IMR-90 (cell line): ENCODE results near the gene DDX54. TPM values are rescaled to one million over a fixed set of nuclear protein-coding genes. Genes with fewer than 3 reads are reported as not detected.

Experiments used
- ATAC-seq: fragments of 200-7000 bp; cut with Tn5 transposase; 2 replicates; pipeline ENCODE4 v1.9.1; 2020; ENCODE audit warnings: low read depth, mild to moderate bottlenecking, moderate library complexity
- BruUV-seq: library from RNA; stranded (reverse); fragments of 400-500 nt; replicated peaks from 2 replicates; lab custom pipeline; 2021; lab: Mats Ljungman, UMichigan
- CTCF ChIA-PET: fragments of 300-600 bp; formaldehyde crosslinking; extraction: SDS; loops from one replicate; lab custom pipeline; 2021; ENCODE audit warnings: antibody characterized with exemption; lab: Yijun Ruan, JAX
- POLR2A ChIA-PET: fragments of 300-600 bp; sonication (Branson Sonifier 250); formaldehyde crosslinking; loops from one replicate; lab custom pipeline; 2022; ENCODE audit warnings: antibody characterized with exemption; ENCODE audit not compliant: unreplicated experiment; lab: Charles Lee
- DNase-seq: peaks from one replicate; pipeline ENCODE4 v3.0.0; 2013
- H2AFZ ChIP-seq: replicated peaks from 2 replicates; pipeline ENCODE3; 2013; ENCODE audit warnings: low read length, mild to moderate bottlenecking; ENCODE audit not compliant: poor library complexity
- H2AK5ac ChIP-seq: 2 replicates; pipeline ENCODE4 v1.6.1; 2013; ENCODE audit warnings: low read depth, low read length, inconsistent platforms
- H2AK9ac ChIP-seq: replicated peaks from 2 replicates; pipeline ENCODE3; 2013; ENCODE audit warnings: mild to moderate bottlenecking, low read depth, low read length, moderate library complexity; ENCODE audit not compliant: poor library complexity
- H2BK120ac ChIP-seq: 2 replicates; pipeline ENCODE4 v1.6.1; 2013; ENCODE audit warnings: low read depth, low read length, inconsistent platforms
- H2BK15ac ChIP-seq: 3 replicates; pipeline ENCODE4 v1.6.1; 2013; ENCODE audit warnings: low read depth, low read length, inconsistent platforms
- H2BK20ac ChIP-seq: 2 replicates; pipeline ENCODE4 v1.6.1; 2013; ENCODE audit warnings: low read depth, mild to moderate bottlenecking, inconsistent platforms, low read length, moderate library complexity
- H2BK5ac ChIP-seq: 2 replicates; pipeline ENCODE4 v1.6.1; 2013; ENCODE audit warnings: mild to moderate bottlenecking, low read depth, low read length, inconsistent platforms; ENCODE audit not compliant: poor library complexity, severe bottlenecking
- H3K14ac ChIP-seq: replicated peaks from 2 replicates; pipeline ENCODE4 v1.6.1; 2013; ENCODE audit warnings: low read depth, low read length, inconsistent platforms
- H3K18ac ChIP-seq: 2 replicates; pipeline ENCODE4 v1.6.1; 2013; ENCODE audit warnings: low read depth, low read length, control low read depth
- H3K23ac ChIP-seq: 2 replicates; pipeline ENCODE4 v1.6.1; 2013; ENCODE audit warnings: low read depth, low read length, inconsistent platforms
- H3K27ac ChIP-seq: 2 replicates; pipeline ENCODE4 v1.5.1; 2013; ENCODE audit warnings: mild to moderate bottlenecking, control low read depth, low read length; ENCODE audit not compliant: insufficient read depth
- H3K27me3 ChIP-seq: 2 replicates; pipeline ENCODE4 v1.6.1; 2013; ENCODE audit warnings: low read length; ENCODE audit not compliant: control insufficient read depth, insufficient read depth
- H3K36me3 ChIP-seq: 2 replicates; pipeline ENCODE4 v1.6.1; 2013; ENCODE audit warnings: low read length, mixed read lengths; ENCODE audit not compliant: control insufficient read depth, insufficient read depth
- H3K4ac ChIP-seq: 2 replicates; pipeline ENCODE4 v1.6.1; 2013; ENCODE audit warnings: low read depth, low read length, inconsistent platforms
- H3K4me1 ChIP-seq: 2 replicates; pipeline ENCODE4 v1.6.1; 2013; ENCODE audit warnings: low read length, mixed read lengths; ENCODE audit not compliant: control insufficient read depth, insufficient read depth
- H3K4me2 ChIP-seq: 2 replicates; pipeline ENCODE4 v1.6.1; 2013; ENCODE audit warnings: low read depth, mild to moderate bottlenecking, control low read depth, low read length, moderate library complexity
- H3K4me3 ChIP-seq: 2 replicates; pipeline ENCODE4 v1.5.1; 2013; ENCODE audit warnings: low read depth, mild to moderate bottlenecking, control low read depth, low read length, moderate library complexity; ENCODE audit not compliant: insufficient read depth
- H3K56ac ChIP-seq: 2 replicates; pipeline ENCODE4 v1.6.1; 2013; ENCODE audit warnings: low read length, inconsistent platforms; ENCODE audit not compliant: insufficient read depth; ENCODE audit errors: extremely low read depth
- H3K79me1 ChIP-seq, 2 experiments: 2 replicates each; pipeline ENCODE4 v1.6.1; 2013; ENCODE audit warnings: low read length in 2 of 2, inconsistent platforms in 1 of 2, low read depth in 1 of 2
- H3K9ac ChIP-seq: 2 replicates; pipeline ENCODE4 v1.6.1; 2013; ENCODE audit warnings: low read depth, low read length, control low read depth
- H3K9me1 ChIP-seq: 2 replicates; pipeline ENCODE4 v1.6.1; 2013; ENCODE audit warnings: low read length, inconsistent platforms; ENCODE audit not compliant: insufficient read depth
- H3K9me3 ChIP-seq: 2 replicates; pipeline ENCODE4 v1.6.1; 2013; ENCODE audit warnings: low read length; ENCODE audit not compliant: control insufficient read depth, insufficient read depth
- H4K20me1 ChIP-seq: 2 replicates; pipeline ENCODE4 v1.6.1; 2013; ENCODE audit warnings: low read length, inconsistent platforms; ENCODE audit not compliant: insufficient read depth
- H4K5ac ChIP-seq: 2 replicates; pipeline ENCODE4 v1.6.1; 2013; ENCODE audit warnings: mild to moderate bottlenecking, low read depth, low read length, control low read depth
- H4K8ac ChIP-seq, 2 experiments: 2 replicates each; pipeline ENCODE4 v1.6.1; 2013; ENCODE audit warnings: low read depth in 2 of 2, low read length in 2 of 2, control low read depth in 1 of 2, inconsistent platforms in 1 of 2
- H4K91ac ChIP-seq: 2 replicates; pipeline ENCODE4 v1.6.1; 2013; ENCODE audit warnings: low read depth, low read length, inconsistent platforms; ENCODE audit not compliant: insufficient read depth
- CEBPB ChIP-seq: IDR thresholded peaks from 2 replicates; pipeline ENCODE4 v1.6.1; 2012; ENCODE audit warnings: low read depth, low read length, improper control_type of control experiment
- MAFK ChIP-seq: IDR thresholded peaks from 2 replicates; pipeline ENCODE4 v1.6.1; 2012; ENCODE audit warnings: low read depth, low read length, improper control_type of control experiment
- MAZ ChIP-seq: IDR thresholded peaks from 2 replicates; pipeline ENCODE4 v1.6.1; 2012; ENCODE audit warnings: low read depth, mild to moderate bottlenecking, low read length, improper control_type of control experiment, moderate library complexity, borderline replicate concordance
- MXI1 ChIP-seq: IDR thresholded peaks from 2 replicates; pipeline ENCODE4 v1.6.1; 2012; ENCODE audit warnings: low read depth, mild to moderate bottlenecking, low read length, moderate library complexity, borderline replicate concordance
- RAD21 ChIP-seq: IDR thresholded peaks from 2 replicates; pipeline ENCODE4 v1.6.1; 2012; ENCODE audit warnings: low read length, improper control_type of control experiment
- WGBS, 2 experiments: methylation state at CpG; one replicate each; pipeline versions ENCODE4 v1.1.5 to v1.1.7; 2013; ENCODE audit warnings: missing lambda C conversion rate in 2 of 2; ENCODE audit not compliant: insufficient read length in 1 of 2; ENCODE audit errors: extremely low coverage in 2 of 2; 5-methylcytosine and 5-hydroxymethylcytosine counted together
- dilution Hi-C: fragments of 300-500 bp; cut with HindIII; formaldehyde crosslinking; loops from one replicate; pipeline ENCODE4 v1.14.3; 2018; ENCODE audit warnings: low sequenced_read_pairs; ENCODE audit not compliant: unreplicated experiment
- in situ Hi-C: fragments of 300-500 bp; cut with MboI; formaldehyde crosslinking; loops from 3 replicates; pipeline ENCODE4 v1.14.3; 2019; ENCODE audit warnings: low sequenced_read_pairs, inconsistent platforms, mixed read lengths
- intact Hi-C: fragments of 100-400 bp; cut with micrococcal nuclease; formaldehyde crosslinking; loops from 2 replicates; pipeline ENCODE4 v1.10.0; 2022
- polyA plus RNA-seq, 3 experiments: library from polyadenylated mRNA; depleted of rRNA; stranded (reverse); fragments of >200 nt; gene quantifications; 2 replicates each; pipeline ENCODE4 v1.2.3, GENCODE V29; 2012; ENCODE audit warnings: low replicate concordance in 1 of 3
- total RNA-seq: library from RNA; depleted of rRNA; stranded (reverse); fragments of >200 nt; gene quantifications from 2 replicates; pipeline ENCODE4 v1.2.3, GENCODE V29; 2012
- TF ChIP-seq, protein P1 (sequence below): fragments of 150-350 bp; IDR thresholded peaks from 2 replicates; pipeline ENCODE4 v1.6.1; 2017; ENCODE audit warnings: mild to moderate bottlenecking, antibody characterized with exemption, low read length, low read depth
- TF ChIP-seq, protein P2 (sequence below): fragments of 150-350 bp; IDR thresholded peaks from 2 replicates; pipeline ENCODE4 v1.6.1; 2016; ENCODE audit warnings: low read depth, mild to moderate bottlenecking, low read length, moderate library complexity, borderline replicate concordance

DDX54 gene
- total and polyA plus RNA-seq, 2 of the 4 experiments (the other 2 are of a cell fraction), result 23.8 to 47.5 TPM

DNA sequence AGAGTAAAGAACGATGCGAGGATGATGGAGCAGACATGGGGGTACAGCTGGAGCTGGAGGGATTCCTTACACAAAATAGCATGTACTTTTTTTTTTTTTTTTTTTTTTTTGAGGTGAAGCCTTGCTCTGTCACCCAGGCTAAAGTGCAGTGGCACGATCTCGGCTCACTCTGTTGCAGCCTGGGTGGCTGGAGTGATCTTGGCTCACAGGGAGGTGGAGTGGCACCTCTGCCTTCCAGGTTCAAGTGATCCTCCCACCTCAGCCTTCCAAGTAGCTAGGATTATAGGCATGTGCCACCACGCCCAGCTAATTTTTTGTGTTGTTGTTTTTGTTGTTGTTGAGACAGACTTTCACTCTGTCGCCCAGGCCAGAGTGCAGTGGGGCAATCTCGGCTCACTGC lies 44.6 kb downstream of the DDX54 start:
- H2BK5ac ChIP-seq, result no peak overlapping the region
- H2BK15ac ChIP-seq, result no peak overlapping the region
- intact Hi-C loops, result no loop called here
- H3K9me1 ChIP-seq, result no peaks in the 10 kb centered on the region
- no peak overlapping the region for H3K23ac ChIP-seq
- TF ChIP-seq MXI1 (no peak), CEBPB (no peak), RAD21 (no peak), MAZ (no peak), MAFK (no peak)
- TF ChIP-seq, protein P1, sequence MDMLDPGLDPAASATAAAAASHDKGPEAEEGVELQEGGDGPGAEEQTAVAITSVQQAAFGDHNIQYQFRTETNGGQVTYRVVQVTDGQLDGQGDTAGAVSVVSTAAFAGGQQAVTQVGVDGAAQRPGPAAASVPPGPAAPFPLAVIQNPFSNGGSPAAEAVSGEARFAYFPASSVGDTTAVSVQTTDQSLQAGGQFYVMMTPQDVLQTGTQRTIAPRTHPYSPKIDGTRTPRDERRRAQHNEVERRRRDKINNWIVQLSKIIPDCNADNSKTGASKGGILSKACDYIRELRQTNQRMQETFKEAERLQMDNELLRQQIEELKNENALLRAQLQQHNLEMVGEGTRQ, result no peak
- TF ChIP-seq, protein P2, sequence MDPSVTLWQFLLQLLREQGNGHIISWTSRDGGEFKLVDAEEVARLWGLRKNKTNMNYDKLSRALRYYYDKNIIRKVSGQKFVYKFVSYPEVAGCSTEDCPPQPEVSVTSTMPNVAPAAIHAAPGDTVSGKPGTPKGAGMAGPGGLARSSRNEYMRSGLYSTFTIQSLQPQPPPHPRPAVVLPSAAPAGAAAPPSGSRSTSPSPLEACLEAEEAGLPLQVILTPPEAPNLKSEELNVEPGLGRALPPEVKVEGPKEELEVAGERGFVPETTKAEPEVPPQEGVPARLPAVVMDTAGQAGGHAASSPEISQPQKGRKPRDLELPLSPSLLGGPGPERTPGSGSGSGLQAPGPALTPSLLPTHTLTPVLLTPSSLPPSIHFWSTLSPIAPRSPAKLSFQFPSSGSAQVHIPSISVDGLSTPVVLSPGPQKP, result no peak
- in situ Hi-C loops, result no loop called here
- H4K91ac ChIP-seq, result no peak overlapping the region
- H3K56ac ChIP-seq, result no peak overlapping the region
- H3K4me1 ChIP-seq, result no peaks in the 10 kb centered on the region
- ATAC-seq (no peak), DNase-seq (no peak)
- H2BK120ac ChIP-seq, result no peak overlapping the region
- no peak overlapping the region for H3K27ac ChIP-seq
- no TSS peak for BruUV-seq
- H3K9ac ChIP-seq, result no peak overlapping the region
- no peak overlapping the region for H3K18ac ChIP-seq
- H4K20me1 ChIP-seq, result no peaks in the 10 kb centered on the region
- no peaks in the 10 kb centered on the region for H3K79me1 ChIP-seq
- H3K14ac ChIP-seq, result no peak overlapping the region
- no peak overlapping the region for H2AK9ac ChIP-seq
- H4K5ac ChIP-seq, result no peak overlapping the region
- no peak overlapping the region for H2AFZ ChIP-seq
- dilution Hi-C loops, result no loop called here
- no peaks in the 10 kb centered on the region for H3K9me3 ChIP-seq
- no peaks in the 10 kb centered on the region for H3K36me3 ChIP-seq
- WGBS, 2 experiments, result no CpG with 5 or more reads among the region's 7 CpGs
- H2AK5ac ChIP-seq, result no peak overlapping the region
- ChIA-PET CTCF (no interaction called here), POLR2A (no interaction called here)
- H2BK20ac ChIP-seq, result no peak overlapping the region
- H4K8ac ChIP-seq, result no peak overlapping the region
- H3K4me3 ChIP-seq, result no peak overlapping the region
- H3K27me3 ChIP-seq, result peaks cover 7% of the 10 kb centered on the region
- H3K4me2 ChIP-seq, result no peak overlapping the region
- H3K4ac ChIP-seq, result no peak overlapping the region
